SK-N-SH treated with all-trans-retinoic acid at 6 μM for 48 hours (cell line): Measurements from ENCODE around the gene ATP5MG.
A peak's percentile ranks its signal among the peaks of the same experiment; 100 is the strongest.

ENCODE experiments used
- ATAC-seq: fragments of 200-7000 bp; cut with Tn5 transposase; 3 replicates; pipeline ENCODE4 v1.9.1; 2020; ENCODE audit warnings: mild to moderate bottlenecking, moderate library complexity
- ARNTL ChIP-seq: fragments of 450-650 bp; formaldehyde crosslinking; IDR thresholded peaks from 2 replicates; pipeline ENCODE4 v1.5.0; 2020; ENCODE audit warnings: low read depth, mild to moderate bottlenecking, moderate library complexity, borderline replicate concordance
- BACH2 ChIP-seq: fragments of 250-450 bp; sonication (Bioruptor Pico); IDR thresholded peaks from 2 replicates; pipeline ENCODE4 v1.9.0; 2021; ENCODE audit warnings: mild to moderate bottlenecking, borderline replicate concordance
- ESRRG ChIP-seq: fragments of 250-450 bp; sonication (Bioruptor Pico); IDR thresholded peaks from 2 replicates; pipeline ENCODE4 v1.6.1; 2021; ENCODE audit warnings: mild to moderate bottlenecking
- ISL1 ChIP-seq: fragments of 250-450 bp; sonication (Bioruptor Pico); IDR thresholded peaks from 2 replicates; pipeline ENCODE4 v2.1.2; 2022; ENCODE audit warnings: mild to moderate bottlenecking, moderate library complexity
- OSR1 ChIP-seq: fragments of 250-450 bp; sonication (Bioruptor Pico); IDR thresholded peaks from 2 replicates; pipeline ENCODE4 v1.8.0; 2022; ENCODE audit warnings: moderate library complexity, mild to moderate bottlenecking, inconsistent platforms
- POU6F1 ChIP-seq: fragments of 250-450 bp; sonication (Bioruptor Pico); IDR thresholded peaks from 2 replicates; pipeline ENCODE4 v1.8.0; 2021; ENCODE audit warnings: low read depth, mild to moderate bottlenecking, moderate library complexity, borderline replicate concordance
- PPARA ChIP-seq: fragments of 250-450 bp; sonication (Bioruptor Pico); IDR thresholded peaks from 2 replicates; pipeline ENCODE4 v1.5.0; 2020; ENCODE audit warnings: mild to moderate bottlenecking, borderline replicate concordance
- RARB ChIP-seq: fragments of 250-450 bp; sonication (Bioruptor Pico); IDR thresholded peaks from 2 replicates; pipeline ENCODE4 v1.8.0; 2021; ENCODE audit warnings: mild to moderate bottlenecking, moderate library complexity
- SNAI2 ChIP-seq: fragments of 250-450 bp; sonication (Bioruptor Pico); IDR thresholded peaks from 2 replicates; pipeline ENCODE4 v1.5.0; 2020; ENCODE audit warnings: mild to moderate bottlenecking, moderate library complexity
- TCF4 ChIP-seq: fragments of 250-450 bp; sonication (Bioruptor Pico); IDR thresholded peaks from 2 replicates; pipeline ENCODE4 v1.8.0; 2021; ENCODE audit warnings: mild to moderate bottlenecking, moderate library complexity, borderline replicate concordance
- TOX ChIP-seq: fragments of 250-450 bp; sonication (Bioruptor Pico); IDR thresholded peaks from 2 replicates; pipeline ENCODE4 v1.8.0; 2021; ENCODE audit warnings: mild to moderate bottlenecking, moderate library complexity, borderline replicate concordance
- TSHZ2 ChIP-seq: fragments of 250-450 bp; sonication (Bioruptor Pico); IDR thresholded peaks from 2 replicates; pipeline ENCODE4 v1.5.0; 2020; ENCODE audit warnings: mild to moderate bottlenecking, moderate library complexity
- ZC3H10 ChIP-seq: fragments of 250-450 bp; sonication (Bioruptor Pico); IDR thresholded peaks from 2 replicates; pipeline ENCODE4 v1.5.1; 2021; ENCODE audit warnings: mild to moderate bottlenecking, moderate library complexity
- ZFP3 ChIP-seq: fragments of 250-450 bp; sonication (Bioruptor Pico); IDR thresholded peaks from 2 replicates; pipeline ENCODE4 v1.5.0; 2020; ENCODE audit warnings: mild to moderate bottlenecking, moderate library complexity
- ZFP30 ChIP-seq: fragments of 450-650 bp; formaldehyde crosslinking; IDR thresholded peaks from 2 replicates; pipeline ENCODE4 v1.5.0; 2022; ENCODE audit warnings: mild to moderate bottlenecking, moderate library complexity
- ZNF565 ChIP-seq: fragments of 450-650 bp; formaldehyde crosslinking; conservative IDR thresholded peaks from 2 replicates; pipeline ENCODE4 v1.5.0; 2020; ENCODE audit warnings: low read depth, mild to moderate bottlenecking, moderate library complexity
- ZNF70 ChIP-seq: fragments of 450-650 bp; formaldehyde crosslinking; IDR thresholded peaks from 2 replicates; pipeline ENCODE4 v1.5.0; 2020; ENCODE audit warnings: mild to moderate bottlenecking, moderate library complexity
- TF ChIP-seq, protein P1 (sequence below): fragments of 250-450 bp; sonication (Bioruptor Pico); IDR thresholded peaks from 2 replicates; pipeline ENCODE4 v1.5.1; 2020; ENCODE audit warnings: low read depth, mild to moderate bottlenecking, moderate library complexity
- TF ChIP-seq, protein P2 (sequence below): fragments of 250-450 bp; sonication (Bioruptor Pico); IDR thresholded peaks from 2 replicates; pipeline ENCODE4 v1.8.0; 2020; ENCODE audit warnings: mild to moderate bottlenecking, moderate library complexity, borderline replicate concordance
- TF ChIP-seq, protein P3 (sequence below): fragments of 250-450 bp; sonication (Bioruptor Pico); IDR thresholded peaks from 2 replicates; pipeline ENCODE4 v1.5.1; 2021; ENCODE audit warnings: mild to moderate bottlenecking, moderate library complexity

ATP5MG gene

GRCh38 chr11:118366287-118366686 is 35.1 kb upstream of the ATP5MG start (continued):
- TF ChIP-seq, protein P1, sequence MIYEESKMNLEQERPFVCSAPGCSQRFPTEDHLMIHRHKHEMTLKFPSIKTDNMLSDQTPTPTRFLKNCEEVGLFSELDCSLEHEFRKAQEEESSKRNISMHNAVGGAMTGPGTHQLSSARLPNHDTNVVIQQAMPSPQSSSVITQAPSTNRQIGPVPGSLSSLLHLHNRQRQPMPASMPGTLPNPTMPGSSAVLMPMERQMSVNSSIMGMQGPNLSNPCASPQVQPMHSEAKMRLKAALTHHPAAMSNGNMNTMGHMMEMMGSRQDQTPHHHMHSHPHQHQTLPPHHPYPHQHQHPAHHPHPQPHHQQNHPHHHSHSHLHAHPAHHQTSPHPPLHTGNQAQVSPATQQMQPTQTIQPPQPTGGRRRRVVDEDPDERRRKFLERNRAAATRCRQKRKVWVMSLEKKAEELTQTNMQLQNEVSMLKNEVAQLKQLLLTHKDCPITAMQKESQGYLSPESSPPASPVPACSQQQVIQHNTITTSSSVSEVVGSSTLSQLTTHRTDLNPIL (CRISPR knock-in tag), result no peak
- TF ChIP-seq ZNF565 (CRISPR knock-in tag) (no peak), POU6F1 (CRISPR knock-in tag) (no peak), TCF4 (no peak), ARNTL (no peak)

DNA sequence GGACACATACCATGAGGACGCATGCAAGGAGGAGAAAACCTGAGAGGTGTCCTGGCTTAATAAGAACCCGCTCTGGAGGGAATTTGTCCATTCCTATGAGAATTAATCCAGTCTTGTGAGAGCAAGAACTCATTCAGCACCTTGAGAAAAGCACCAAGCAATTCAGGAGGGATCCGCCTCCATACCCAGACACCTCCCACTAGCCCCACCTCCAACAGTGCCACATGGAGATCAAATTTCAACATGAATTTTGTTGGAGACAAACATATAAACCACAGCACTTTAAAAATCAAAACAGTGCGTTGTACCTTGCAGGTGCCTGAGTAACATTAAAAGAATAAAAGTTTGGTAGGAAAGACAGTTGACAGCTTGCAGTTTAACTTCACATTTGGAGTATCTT is 30.6 kb upstream of the ATP5MG start:
- TF ChIP-seq SNAI2 (CRISPR knock-in tag) (no peak), RARB (CRISPR knock-in tag) (no peak), ESRRG (CRISPR knock-in tag) (no peak), OSR1 (no peak), ZFP30 (CRISPR knock-in tag) (no peak), ZNF70 (CRISPR knock-in tag) (no peak), POU6F1 (CRISPR knock-in tag) (no peak), TSHZ2 (CRISPR knock-in tag) (no peak), PPARA (CRISPR knock-in tag) (no peak), ISL1 (no peak), BACH2 (CRISPR knock-in tag) (no peak), ZFP3 (CRISPR knock-in tag) (no peak), TOX (CRISPR knock-in tag) (no peak), ZC3H10 (CRISPR knock-in tag) (no peak)
- TF ChIP-seq, protein P1 (CRISPR knock-in tag), result no peak
- TF ChIP-seq, protein P2, sequence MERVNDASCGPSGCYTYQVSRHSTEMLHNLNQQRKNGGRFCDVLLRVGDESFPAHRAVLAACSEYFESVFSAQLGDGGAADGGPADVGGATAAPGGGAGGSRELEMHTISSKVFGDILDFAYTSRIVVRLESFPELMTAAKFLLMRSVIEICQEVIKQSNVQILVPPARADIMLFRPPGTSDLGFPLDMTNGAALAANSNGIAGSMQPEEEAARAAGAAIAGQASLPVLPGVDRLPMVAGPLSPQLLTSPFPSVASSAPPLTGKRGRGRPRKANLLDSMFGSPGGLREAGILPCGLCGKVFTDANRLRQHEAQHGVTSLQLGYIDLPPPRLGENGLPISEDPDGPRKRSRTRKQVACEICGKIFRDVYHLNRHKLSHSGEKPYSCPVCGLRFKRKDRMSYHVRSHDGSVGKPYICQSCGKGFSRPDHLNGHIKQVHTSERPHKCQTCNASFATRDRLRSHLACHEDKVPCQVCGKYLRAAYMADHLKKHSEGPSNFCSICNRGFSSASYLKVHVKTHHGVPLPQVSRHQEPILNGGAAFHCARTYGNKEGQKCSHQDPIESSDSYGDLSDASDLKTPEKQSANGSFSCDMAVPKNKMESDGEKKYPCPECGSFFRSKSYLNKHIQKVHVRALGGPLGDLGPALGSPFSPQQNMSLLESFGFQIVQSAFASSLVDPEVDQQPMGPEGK, result no peak
- TF ChIP-seq, protein P3, sequence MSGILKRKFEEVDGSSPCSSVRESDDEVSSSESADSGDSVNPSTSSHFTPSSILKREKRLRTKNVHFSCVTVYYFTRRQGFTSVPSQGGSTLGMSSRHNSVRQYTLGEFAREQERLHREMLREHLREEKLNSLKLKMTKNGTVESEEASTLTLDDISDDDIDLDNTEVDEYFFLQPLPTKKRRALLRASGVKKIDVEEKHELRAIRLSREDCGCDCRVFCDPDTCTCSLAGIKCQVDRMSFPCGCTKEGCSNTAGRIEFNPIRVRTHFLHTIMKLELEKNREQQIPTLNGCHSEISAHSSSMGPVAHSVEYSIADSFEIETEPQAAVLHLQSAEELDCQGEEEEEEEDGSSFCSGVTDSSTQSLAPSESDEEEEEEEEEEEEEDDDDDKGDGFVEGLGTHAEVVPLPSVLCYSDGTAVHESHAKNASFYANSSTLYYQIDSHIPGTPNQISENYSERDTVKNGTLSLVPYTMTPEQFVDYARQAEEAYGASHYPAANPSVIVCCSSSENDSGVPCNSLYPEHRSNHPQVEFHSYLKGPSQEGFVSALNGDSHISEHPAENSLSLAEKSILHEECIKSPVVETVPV (CRISPR knock-in tag), result no peak
- peak; percentile 43; the same call in 1 of the 3 replicates for ATAC-seq
